Measurements from ENCODE around the gene RACGAP1.

RACGAP1 gene, protein sequence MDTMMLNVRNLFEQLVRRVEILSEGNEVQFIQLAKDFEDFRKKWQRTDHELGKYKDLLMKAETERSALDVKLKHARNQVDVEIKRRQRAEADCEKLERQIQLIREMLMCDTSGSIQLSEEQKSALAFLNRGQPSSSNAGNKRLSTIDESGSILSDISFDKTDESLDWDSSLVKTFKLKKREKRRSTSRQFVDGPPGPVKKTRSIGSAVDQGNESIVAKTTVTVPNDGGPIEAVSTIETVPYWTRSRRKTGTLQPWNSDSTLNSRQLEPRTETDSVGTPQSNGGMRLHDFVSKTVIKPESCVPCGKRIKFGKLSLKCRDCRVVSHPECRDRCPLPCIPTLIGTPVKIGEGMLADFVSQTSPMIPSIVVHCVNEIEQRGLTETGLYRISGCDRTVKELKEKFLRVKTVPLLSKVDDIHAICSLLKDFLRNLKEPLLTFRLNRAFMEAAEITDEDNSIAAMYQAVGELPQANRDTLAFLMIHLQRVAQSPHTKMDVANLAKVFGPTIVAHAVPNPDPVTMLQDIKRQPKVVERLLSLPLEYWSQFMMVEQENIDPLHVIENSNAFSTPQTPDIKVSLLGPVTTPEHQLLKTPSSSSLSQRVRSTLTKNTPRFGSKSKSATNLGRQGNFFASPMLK

DNA sequence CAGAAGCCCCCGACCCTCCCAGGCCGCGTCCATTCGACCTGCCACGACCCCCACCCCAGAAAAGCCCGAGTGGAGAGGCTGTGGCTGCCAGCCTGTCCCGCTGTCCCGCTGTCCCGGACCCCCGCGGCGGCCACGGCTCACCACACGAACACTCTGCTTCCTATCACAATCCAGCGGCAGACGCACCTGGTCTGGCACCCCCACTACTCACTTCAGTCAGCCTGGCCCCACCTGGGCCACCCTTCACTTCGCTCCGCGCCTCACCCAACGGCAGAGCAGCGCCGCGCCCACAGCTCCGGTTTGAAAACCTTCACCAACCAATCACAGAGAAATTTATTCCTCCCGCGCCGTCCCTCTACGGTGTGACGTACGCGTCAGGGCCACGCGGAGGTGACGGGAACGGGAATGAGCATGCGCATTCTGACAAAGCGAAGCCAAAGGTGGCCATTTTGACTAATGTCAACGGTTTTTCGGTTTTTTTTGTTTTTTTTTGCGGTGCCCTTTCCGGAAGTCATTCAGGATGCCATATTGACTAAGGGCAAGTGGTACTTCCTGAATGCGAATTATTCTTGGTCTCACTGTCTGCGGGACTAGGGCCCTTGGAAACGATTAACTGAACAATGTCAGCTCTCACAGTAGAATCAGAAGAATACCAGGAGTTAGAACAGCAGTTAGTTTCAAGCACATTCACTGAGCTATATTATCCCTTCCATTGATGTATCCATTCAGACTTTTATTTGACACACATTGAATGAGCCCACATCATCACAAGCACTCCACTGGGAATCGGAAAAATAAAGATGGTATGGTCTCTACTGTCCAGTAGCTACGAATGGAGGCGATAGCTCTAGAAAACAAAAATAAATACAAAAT lies at the start of gene RACGAP1:
Gene RACGAP1, minus strand, starts transcription at position 308 of the 873 bp plus-strand sequence. CDS start 8,779 bp downstream, outside the sequence.
- TF ChIP-seq, protein P1, sequence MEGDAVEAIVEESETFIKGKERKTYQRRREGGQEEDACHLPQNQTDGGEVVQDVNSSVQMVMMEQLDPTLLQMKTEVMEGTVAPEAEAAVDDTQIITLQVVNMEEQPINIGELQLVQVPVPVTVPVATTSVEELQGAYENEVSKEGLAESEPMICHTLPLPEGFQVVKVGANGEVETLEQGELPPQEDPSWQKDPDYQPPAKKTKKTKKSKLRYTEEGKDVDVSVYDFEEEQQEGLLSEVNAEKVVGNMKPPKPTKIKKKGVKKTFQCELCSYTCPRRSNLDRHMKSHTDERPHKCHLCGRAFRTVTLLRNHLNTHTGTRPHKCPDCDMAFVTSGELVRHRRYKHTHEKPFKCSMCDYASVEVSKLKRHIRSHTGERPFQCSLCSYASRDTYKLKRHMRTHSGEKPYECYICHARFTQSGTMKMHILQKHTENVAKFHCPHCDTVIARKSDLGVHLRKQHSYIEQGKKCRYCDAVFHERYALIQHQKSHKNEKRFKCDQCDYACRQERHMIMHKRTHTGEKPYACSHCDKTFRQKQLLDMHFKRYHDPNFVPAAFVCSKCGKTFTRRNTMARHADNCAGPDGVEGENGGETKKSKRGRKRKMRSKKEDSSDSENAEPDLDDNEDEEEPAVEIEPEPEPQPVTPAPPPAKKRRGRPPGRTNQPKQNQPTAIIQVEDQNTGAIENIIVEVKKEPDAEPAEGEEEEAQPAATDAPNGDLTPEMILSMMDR (IDR thresholded peaks at IDR 0.05; ENCODE audit: extremely low read depth, missing control alignments), result no peak
- DNase-seq (ENCODE audit: low spot score), result peak; percentile 97

DNA sequence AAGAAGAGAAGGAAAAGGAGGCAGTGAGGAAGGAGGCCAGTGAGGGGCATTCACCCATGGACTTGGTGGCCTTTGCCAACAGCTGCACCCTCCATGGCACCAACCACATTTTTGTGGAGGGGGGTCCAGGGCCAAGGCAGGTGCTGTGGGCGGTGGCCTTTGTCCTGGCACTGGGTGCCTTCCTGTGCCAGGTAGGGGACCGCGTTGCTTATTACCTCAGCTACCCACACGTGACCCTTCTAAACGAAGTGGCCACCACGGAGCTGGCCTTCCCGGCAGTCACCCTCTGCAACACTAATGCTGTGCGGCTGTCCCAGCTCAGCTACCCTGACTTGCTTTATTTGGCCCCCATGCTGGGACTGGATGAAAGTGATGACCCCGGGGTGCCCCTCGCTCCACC lies 48.4 kb upstream of the RACGAP1 start:
- TF ChIP-seq, protein P1 (IDR thresholded peaks at IDR 0.05; ENCODE audit: extremely low read depth, missing control alignments), result no peak
- DNase-seq (ENCODE audit: low spot score), result no peak

DNA sequence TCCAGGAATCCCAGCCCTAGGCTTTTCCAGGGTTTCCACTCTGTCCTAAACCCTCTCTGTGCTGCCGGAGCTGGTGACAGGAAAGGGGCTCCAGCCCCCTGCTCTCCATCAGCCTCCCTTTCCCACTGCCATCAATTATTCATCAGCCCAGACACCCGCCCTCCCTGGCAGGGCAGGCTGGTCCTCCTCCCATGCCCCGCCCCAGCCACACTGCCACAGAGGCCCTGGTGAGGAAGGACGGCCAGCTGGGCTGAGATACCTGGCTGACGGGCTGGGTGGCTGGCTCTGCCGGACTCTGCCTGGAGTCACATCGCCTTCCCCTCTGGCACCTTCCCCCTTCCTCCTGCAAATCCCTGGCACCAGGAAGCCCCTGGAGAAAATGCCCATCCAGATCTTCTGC lies 47.9 kb upstream of the RACGAP1 start:
- no peak for DNase-seq (ENCODE audit: low spot score)
- TF ChIP-seq, protein P1 (IDR thresholded peaks at IDR 0.05; ENCODE audit: extremely low read depth, missing control alignments), result no peak

DNA sequence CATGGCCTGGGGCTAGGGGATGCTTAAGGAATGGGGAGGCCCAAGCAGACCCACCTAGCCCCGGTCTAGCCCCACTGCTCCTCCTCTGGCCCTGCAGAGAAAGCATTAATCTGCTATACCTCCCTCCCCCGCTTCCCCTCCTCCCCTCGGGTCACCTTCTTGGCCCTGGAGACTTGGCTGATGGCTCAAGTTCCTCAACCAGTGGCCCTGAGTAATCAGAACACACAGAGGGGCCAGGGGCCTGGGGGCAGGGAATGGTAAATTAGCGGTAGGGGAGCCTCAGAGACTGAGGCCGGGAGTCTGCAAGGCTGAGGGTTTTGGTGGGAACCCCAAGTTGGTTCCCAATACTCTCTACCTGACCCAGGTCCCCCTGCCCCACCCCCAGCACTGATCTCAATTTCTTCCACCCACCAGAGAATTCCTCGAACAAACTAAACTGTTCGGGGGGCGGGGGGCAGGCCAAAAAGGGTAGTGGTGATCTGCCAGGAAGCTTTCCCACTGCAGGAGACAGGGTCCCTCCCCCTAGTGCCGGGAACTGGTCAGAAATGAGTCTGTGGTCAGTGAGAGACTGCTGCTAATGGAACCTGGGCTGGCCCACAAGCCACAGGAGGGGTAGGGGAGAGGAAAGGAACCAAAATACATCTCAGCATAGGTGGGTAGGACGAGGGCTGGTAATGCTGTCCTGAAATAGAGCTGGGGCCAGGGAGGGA lies 47.1 kb upstream of the RACGAP1 start:
- TF ChIP-seq, protein P1 (IDR thresholded peaks at IDR 0.05; ENCODE audit: extremely low read depth, missing control alignments), result no peak
- DNase-seq (ENCODE audit: low spot score), result no peak

DNA sequence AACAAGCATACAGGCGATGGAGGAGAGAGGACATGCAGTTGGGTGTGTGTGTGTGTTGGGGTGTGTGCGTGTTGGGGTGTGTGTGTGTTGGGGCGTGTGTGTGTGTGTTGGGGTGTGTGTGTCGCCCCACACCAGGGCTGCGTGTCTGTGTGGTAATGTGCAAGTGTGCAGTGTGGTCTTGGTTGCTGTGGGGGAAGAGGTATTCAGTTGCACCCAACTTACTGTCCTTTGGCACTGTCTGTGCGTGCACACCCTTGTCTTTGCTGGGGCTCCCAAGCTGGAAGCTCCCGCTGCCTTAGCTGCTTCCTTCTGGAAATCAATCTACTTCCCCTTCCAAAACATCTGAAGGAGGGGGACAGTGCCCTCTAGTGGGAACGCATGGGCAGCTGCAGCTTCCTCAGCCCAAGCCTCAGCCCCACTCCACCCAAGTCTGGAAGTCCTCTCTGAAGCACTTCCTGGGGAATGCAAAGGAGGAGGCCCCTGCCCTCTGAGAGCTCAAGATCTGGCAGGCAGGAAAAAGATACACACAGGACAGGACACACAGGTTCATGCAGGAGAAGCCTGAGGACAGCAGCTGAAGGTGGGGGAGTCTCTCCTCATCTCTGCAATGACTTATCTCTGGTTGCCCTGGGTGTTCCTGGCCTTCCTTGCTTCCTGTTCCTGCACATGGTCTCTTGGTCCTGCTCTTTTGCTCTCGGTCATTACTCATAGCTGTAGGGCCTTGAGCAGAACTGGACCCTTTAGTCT lies 45.2 kb upstream of the RACGAP1 start:
- DNase-seq (ENCODE audit: low spot score), result peak; percentile 69
- TF ChIP-seq, protein P1 (IDR thresholded peaks at IDR 0.05; ENCODE audit: extremely low read depth, missing control alignments), result peak; percentile 92

DNA sequence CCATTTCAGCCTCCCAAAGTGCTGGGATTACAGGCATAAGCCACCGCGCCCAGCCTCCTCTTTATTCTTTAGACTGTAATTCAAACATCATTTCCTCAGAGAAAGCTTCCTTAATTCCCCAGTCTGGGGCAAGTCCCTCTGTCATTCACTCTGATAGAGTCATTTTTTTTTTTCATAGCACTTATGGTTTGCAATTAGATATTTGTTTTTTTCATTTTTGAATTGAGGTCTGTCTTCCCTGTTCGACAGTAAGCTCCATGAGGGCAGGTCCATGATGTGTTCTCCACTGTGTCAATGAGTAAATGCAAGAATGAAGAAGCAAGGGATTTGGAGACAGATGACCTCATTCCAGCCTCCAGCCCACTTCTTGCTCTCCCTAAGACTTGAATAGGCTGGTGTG lies 44.2 kb upstream of the RACGAP1 start:
- TF ChIP-seq, protein P1 (IDR thresholded peaks at IDR 0.05; ENCODE audit: extremely low read depth, missing control alignments), result no peak
- DNase-seq (ENCODE audit: low spot score), result no peak
